ENCODE measurements around the gene WFDC1.

Gene WFDC1

DNA sequence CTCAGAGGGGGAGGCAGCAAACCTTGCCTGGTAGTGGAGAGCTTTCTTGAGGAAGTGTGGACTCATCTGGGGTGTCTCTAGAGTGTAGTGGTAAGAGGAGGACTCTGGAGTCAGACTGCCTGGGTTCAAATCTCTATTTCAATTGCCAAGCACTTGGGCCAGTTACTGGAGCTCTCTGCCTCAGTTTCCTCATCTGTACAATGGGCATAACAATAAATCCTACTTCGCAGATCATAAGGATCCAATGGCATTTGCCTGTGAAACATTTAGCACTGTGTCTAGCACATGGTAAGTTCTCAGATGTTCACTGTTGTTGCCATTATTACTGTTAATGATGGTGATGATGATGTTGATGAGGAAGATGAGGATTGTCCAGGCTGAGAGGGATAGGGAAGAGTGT lies 23.6 kb upstream of the WFDC1 start:
- Histone ChIP-seq H3K4me3 (no peak overlapping the region), H3K27ac (no peak overlapping the region)

DNA sequence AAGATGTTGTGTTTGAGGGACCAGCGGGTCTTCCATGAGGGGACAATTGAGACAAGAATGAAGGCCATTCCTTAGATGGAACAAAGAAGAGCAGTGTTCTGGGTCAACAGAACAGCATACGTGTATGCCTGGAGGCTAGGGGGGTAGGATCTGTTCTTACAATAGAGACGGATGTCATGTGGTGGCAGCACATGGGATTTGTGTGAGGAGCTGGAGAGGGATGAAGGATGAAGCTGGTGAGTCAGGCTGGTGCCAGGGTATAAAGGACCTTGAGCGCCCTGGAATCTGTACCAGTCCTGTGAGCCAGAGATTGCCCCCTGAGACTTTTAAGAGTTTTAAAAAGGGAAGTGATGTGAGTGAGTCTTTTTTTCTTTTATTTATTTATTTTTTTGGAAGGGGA lies 22.8 kb upstream of the WFDC1 start:
- H3K4me3 ChIP-seq, result no peak overlapping the region
- no peak overlapping the region for H3K27ac ChIP-seq

DNA sequence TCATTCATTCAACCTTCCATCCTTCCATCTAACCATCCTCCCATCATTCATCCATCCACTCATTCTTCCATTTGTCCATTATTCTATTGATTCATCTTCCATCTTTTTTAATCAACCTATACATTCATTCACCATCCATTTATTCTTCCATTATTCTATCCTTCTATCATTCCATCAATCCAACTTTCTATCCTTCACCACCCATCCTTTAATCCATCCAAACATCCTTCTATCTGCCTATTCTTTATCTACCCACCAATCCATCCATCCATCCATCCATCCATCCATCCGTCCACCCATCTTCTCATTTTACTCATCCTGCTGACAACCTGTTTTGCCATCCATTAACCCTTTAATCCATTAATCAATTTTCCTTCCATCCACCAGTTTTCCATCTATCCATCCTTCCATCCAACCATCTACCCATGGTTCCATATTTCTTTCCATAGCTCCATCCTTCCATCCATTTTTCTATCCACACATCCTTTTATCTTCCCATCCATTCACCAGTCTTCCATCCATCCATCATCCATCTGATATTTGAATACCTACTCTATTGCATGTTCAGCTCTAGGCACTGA lies 21.8 kb upstream of the WFDC1 start:
- no peak overlapping the region for H3K4me3 ChIP-seq
- H3K27ac ChIP-seq, result no peak overlapping the region

DNA sequence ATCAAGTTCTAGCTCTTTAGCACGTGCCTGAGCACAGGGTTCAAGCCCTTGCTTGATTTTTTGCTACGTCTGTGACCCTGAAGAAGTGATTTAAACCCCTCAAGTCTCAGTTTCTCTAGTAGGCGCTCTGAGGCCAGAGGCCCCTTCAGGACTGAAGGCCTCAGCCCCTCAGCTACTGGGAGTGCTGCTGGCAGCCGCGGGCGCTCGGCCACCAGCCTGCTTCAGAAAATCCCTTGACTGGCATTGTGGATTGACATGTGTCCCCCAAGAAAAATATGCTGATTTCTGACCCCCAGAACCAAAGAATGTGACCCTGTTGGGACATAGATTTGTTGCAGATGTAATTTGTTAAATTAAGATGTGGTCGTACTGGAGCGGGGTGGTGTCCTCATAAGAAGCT lies 20.2 kb upstream of the WFDC1 start:
- Histone ChIP-seq H3K27ac (no peak overlapping the region), H3K4me3 (no peak overlapping the region)

DNA sequence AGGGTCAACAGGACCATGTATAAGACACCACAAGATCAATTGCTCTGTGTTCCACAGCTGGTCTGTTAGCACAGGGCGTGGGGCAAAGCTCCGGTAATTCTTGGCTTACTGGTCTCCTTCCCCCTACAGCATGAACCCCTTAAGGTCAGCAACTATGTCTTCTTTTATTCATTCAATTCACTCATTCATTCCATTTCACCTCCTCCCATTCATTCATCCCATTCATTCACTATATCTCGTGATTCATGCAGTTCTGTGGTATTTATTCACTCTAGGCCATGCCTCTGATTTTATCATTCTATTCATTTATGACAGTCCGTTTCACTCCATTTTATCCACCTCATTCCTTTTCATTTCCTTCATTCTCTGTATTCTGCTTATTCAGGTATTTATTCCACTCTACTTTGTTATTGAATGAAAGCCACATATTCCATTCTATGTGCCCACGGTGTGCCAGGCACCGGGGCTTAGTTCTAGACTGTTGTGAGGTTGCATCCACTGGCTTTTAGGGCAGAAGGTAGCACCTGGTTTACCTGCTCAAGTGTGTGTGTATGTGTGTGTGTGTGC lies 19.0 kb upstream of the WFDC1 start:
- no peak overlapping the region for H3K27ac ChIP-seq
- no peak overlapping the region for H3K4me3 ChIP-seq

- H3K27ac ChIP-seq, result no peak overlapping the region
Observed at GRCh38 chr16:84277244-84277823, 17.3 kb upstream of the WFDC1 start.

DNA sequence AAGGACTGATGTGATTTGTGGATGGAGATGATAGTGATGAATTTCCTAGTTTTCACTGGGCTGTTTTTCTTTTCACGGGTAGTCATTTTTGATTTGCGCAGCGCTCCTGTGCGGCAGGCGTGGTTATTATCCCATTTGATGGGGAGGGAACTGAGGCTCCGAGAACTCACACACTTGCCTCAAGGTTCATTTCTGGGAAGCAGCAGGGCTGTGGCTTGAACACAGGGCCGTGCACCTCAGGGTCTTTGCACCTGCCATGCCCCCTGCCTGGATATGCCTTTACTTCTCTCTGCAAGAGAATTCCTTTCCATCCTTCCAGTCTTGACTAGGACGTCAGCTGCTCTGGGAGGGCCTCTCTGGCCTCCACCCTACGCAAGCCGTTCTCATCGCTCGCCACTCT lies 16.3 kb upstream of the WFDC1 start:
- Histone ChIP-seq H3K4me3 (no peak overlapping the region), H3K27ac (no peak overlapping the region)

More at GRCh38 chr16:84277244-84277823, 17.3 kb upstream of the WFDC1 start:
- no peak overlapping the region for H3K4me3 ChIP-seq

DNA sequence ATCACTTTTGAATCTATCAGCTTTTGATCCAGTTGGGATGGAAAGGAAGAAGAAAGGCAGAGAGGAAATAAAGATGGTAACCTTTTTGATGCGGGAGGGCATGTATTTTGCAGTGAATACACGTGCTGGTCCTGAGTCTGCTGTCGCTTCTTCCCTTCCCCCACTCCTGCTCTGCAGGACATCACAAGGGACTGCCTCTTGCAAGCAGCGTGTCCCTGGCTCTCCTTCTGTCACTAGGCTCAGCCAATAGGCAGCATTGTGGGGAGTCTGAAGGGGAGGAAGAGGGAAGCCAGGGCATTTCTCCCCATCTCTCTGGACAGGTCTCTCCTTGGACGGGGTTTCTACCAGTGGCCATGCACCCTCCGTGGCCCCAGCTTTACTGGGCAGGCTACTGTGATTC lies 15.7 kb upstream of the WFDC1 start:
- H3K4me3 ChIP-seq, result no peak overlapping the region
- H3K27ac ChIP-seq, result no peak overlapping the region

DNA sequence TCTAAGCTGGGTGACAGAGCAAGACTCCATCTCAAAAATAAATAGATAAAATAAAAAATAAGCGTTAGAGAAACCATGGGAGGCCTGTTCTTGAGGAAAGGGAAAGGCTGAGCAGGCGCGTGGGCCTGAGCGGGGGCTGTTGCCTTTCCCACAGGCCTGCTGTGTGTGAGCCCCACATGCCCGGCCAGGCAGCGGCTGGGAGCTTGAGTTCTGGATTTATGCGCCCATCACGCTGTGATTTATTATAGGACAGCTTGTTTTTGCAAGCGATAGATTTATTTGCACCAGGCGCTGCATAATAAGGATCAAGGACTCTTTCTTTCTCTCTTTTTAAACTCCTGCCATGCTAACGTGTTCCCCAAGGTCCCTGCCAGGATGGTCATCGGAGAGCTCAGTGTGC lies 14.8 kb upstream of the WFDC1 start:
- Histone ChIP-seq H3K27ac (no peak overlapping the region), H3K4me3 (no peak overlapping the region)

GRCh38 chr16:84281074-84281473 lies 13.6 kb upstream of the WFDC1 start:
- Histone ChIP-seq H3K27ac (no peak overlapping the region), H3K4me3 (no peak overlapping the region)

GRCh38 chr16:84282533-84282932 lies 12.1 kb upstream of the WFDC1 start:
- H3K27ac ChIP-seq, result no peak overlapping the region
- H3K4me3 ChIP-seq, result no peak overlapping the region

- H3K4me3 ChIP-seq, result no peak overlapping the region
- H3K27ac ChIP-seq, result peak overlapping the region in 4 of 21 experiments; percentile 2 to 35 (median 18)
Observed at GRCh38 chr16:84283314-84284153, 11.1 kb upstream of the WFDC1 start.

- H3K4me3 ChIP-seq, result no peak overlapping the region
- H3K27ac ChIP-seq, result peak overlapping the region in 3 of 21 experiments; percentile 10 to 35 (median 20)
Observed at GRCh38 chr16:84284154-84284722, 10.4 kb upstream of the WFDC1 start.

DNA sequence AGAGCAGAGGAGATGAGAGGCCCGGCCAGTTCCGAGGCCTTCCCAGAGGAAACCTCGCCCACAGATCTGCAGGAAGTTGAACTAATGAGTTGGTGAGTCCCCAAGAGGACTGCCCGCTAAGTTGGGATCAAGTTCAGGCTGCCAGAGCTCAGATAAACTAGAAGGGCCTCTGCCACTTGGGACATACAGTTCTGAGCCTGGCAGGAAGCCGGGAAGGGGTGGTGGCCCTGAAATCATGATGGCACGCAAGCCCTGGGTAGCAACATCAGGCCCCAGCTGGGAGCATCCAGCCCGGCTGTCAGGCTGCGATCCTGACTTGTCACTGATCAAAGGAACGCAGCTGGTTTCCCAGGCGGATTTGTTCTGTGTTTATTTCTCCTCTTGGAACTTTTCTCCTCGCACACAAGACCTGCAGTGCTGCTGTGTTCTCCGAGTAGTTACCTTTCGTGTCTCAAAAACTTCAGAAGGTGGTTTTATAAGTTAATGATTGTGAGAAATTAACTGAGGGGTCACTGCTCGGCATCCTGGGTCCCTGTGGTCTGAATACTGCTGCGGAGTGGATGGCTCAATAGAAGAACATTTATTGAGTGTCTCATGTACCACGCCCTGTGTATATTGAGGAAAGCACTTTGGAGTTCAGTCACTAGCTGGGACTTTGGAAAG lies 8.0 kb upstream of the WFDC1 start:
- Histone ChIP-seq H3K4me3 (no peak overlapping the region), H3K27ac (peak overlapping the region in 2 of 21 experiments; percentile 1 to 29)

DNA sequence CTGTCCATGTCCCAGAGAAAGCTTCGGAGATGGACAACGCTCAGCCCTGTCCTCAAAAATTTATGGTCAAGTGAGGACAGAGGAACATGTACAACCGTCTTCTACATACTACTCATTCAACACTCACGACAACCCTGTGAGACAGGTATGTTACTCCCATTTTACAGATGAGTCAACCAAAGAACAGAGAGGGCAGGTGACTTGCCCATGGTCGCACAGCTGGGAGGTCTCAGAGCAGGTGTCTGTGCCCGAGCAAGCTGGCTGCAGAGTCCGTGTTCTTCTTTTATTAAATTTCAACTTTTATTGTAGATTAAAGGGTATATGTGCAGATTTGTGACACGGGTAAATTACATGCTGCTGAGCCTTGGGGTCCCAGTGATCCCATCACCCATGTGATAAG lies 5.8 kb upstream of the WFDC1 start:
- H3K27ac ChIP-seq, result no peak overlapping the region

DNA sequence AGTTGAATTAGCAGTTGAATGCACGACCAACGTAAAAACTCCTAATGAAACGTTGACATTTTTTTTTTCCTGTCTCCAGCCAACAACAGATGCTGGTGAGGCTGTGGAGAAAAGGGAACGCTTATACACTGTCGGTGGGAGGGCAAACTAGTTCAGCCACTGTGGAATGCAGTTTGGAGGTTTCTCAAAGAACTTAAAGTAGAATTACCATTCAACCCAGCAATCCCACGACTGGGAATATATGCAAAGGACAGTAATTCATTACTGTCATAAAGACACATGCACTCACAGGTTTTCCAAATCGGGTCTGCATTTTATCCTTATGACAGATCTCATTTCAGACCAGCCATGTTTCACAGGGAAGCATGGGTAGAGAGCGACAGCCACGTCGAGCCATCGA lies 3.5 kb upstream of the WFDC1 start:
- Histone ChIP-seq H3K27ac (peak overlapping the region in 1 of 21 experiments; percentile 24), H3K4me3 (no peak overlapping the region)

More for the DNA sequence above, 5.8 kb upstream of the WFDC1 start:
- H3K4me3 ChIP-seq, result no peak overlapping the region

- H3K27ac ChIP-seq, result peak overlapping the region in 1 of 21 experiments; percentile 52
- H3K4me3 ChIP-seq, result no peak overlapping the region
Observed at GRCh38 chr16:84292011-84292410, 2.7 kb upstream of the WFDC1 start.

DNA sequence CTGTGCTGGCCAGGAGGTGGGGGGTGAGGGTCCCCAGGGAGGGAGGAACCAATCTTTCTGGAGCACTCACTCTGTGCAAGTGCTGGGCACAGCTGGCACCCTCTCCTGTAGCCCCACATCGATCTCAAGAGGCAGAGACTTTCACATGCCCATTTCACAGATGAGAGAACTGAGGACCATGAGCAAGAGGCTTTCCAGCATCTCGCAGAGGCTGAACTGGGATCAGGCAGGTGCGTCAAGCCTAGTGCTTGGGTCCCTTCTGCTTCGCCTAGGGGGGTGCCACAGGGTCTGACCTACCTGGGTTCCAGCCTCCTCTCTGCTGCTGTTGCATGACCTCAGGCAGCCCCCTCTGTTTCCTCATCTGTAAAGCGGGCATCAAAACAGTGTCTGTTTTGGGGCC lies 1.3 kb upstream of the WFDC1 start:
- H3K27ac ChIP-seq, result no peak overlapping the region

GRCh38 chr16:84294117-84294516 lies 561 bp upstream of the WFDC1 start:
- H3K4me3 ChIP-seq, result no peak overlapping the region
- H3K27ac ChIP-seq, result peak overlapping the region in 1 of 21 experiments; percentile 8

More for the DNA sequence above, 1.3 kb upstream of the WFDC1 start:
- H3K4me3 ChIP-seq, result no peak overlapping the region
